SK-N-SH (cell line): ENCODE results near the gene LHFPL6.

ENCODE experiments used
- CTCF ChIP-seq: fragments of 200-600 bp; sonication (generic); IDR thresholded peaks from 2 replicates; pipeline ENCODE4 v1.6.1; 2017; ENCODE audit warnings: antibody characterized with exemption, mild to moderate bottlenecking, moderate library complexity
- GATA2 ChIP-seq: sonication (generic); formaldehyde crosslinking; IDR thresholded peaks from 2 replicates; pipeline ENCODE4 v1.5.0; 2020; ENCODE audit warnings: mild to moderate bottlenecking, missing genetic modification reagents
- POLR2AphosphoS5 ChIP-seq: IDR thresholded peaks from 2 replicates; pipeline ENCODE4 v1.6.1; 2012; ENCODE audit warnings: low read depth, low read length
- YY1 ChIP-seq: IDR thresholded peaks from 2 replicates; pipeline ENCODE4 v1.4.0; 2012; ENCODE audit warnings: low read depth, mild to moderate bottlenecking

- TF ChIP-seq YY1 (no peak), POLR2AphosphoS5 (no peak), GATA2 (CRISPR knock-in tag) (no peak), CTCF (no peak)
These were observed 30.0 kb upstream of the LHFPL6 start for GRCh38 chr13:39632994-39633393.
